SJCRH30 (cell line): ENCODE data around the gene DCTN4. TPM values are rescaled to one million over a fixed set of nuclear protein-coding genes. Genes with fewer than 3 reads are reported as not detected.
A peak's percentile ranks its signal among the peaks of the same experiment; 100 is the strongest.
"Not testable (repeated sequence)": the region's sequence is repeated elsewhere in the genome, so short reads cannot be mapped to it uniquely, and the experiment has no call there.

Source experiments
- DNase-seq, 2 experiments: peaks; one replicate each; pipeline ENCODE4 v3.0.0-alpha.2; 2015 to 2020
- H3K27ac ChIP-seq: fragments of 250-450 bp; sonication (Bioruptor Pico); 2 replicates; pipeline ENCODE4 v1.5.1; 2020; ENCODE audit warnings: mild to moderate bottlenecking, moderate library complexity
- H3K27me3 ChIP-seq: fragments of 250-450 bp; sonication (Bioruptor Pico); 2 replicates; pipeline ENCODE4 v1.5.1; 2020; ENCODE audit warnings: mild to moderate bottlenecking, moderate library complexity
- H3K36me3 ChIP-seq: fragments of 250-450 bp; sonication (Bioruptor Pico); 2 replicates; pipeline ENCODE4 v1.5.1; 2020; ENCODE audit warnings: mild to moderate bottlenecking, moderate library complexity
- H3K4me1 ChIP-seq: fragments of 250-450 bp; sonication (Bioruptor Pico); 2 replicates; pipeline ENCODE4 v1.5.1; 2020; ENCODE audit warnings: mild to moderate bottlenecking, moderate library complexity
- H3K4me3 ChIP-seq: fragments of 250-450 bp; sonication (Bioruptor Pico); 2 replicates; pipeline ENCODE4 v1.5.1; 2020; ENCODE audit warnings: mild to moderate bottlenecking, moderate library complexity
- H3K9me3 ChIP-seq: fragments of 250-450 bp; sonication (Bioruptor Pico); replicated peaks from 2 replicates; pipeline ENCODE4 v1.5.1; 2020; ENCODE audit warnings: mild to moderate bottlenecking, moderate library complexity
- total RNA-seq: library from RNA; depleted of rRNA; stranded (reverse); fragments of >200 nt; shearing (Covaris generic); gene quantifications from 2 replicates; pipeline ENCODE4 v1.2.3, GENCODE V29; 2014; rRNA removed

DCTN4 gene
- total RNA-seq: 41.5 and 47.8 TPM in 2 replicates

DNA sequence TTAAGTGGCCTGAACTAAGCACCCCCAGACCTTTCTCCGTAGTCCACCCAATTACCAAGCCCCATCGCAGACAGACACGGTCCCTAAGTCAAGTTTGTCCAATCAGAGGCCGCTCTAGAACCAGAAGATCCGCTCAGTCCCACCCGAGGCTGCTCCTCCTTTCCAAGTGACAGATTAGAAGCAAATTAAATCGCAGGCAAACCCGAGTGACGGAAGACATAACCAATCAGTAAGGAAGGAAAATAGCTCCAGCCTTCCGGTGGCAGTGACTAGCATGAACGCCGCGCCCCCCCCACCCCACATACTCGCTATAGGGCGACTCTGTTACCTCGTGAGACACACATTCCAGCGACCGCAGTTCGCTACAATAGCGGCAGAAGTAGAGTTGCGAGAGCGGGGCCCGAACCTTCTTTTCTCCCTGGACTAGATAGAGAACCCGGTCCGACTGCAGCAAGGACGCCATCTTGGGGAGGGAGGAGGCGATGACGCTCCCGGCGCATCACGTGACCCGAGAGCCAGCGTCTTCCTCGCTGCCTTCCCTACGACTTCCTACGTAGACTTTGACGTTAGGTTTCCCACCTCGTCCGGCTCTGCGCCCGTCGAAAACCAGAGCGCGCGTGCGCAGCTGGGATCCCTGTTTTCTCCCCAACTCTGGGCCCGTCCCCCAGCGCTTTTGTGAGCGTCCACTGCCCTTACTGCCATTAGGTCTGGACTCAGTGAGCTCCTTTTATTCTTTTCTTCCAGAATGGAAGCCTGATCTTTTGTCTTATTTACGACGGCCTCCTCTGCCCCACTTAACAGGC, at the start of gene DCTN4:
DCTN4 (minus strand) TSS at position 487 of the 803 bp plus-strand sequence; CDS start at position 463, 24 bp downstream.
- peaks cover 5% of the 10 kb centered on the region; the same call in 1 of the 2 replicates for H3K4me1 ChIP-seq
- no peaks in the 10 kb centered on the region for H3K27me3 ChIP-seq
- peak; percentile 97 to 99 for DNase-seq
- peaks cover 18% of the 10 kb centered on the region for H3K36me3 ChIP-seq
- peak within 1 kb of the TSS; percentile 82 for H3K4me3 ChIP-seq
- H3K27ac ChIP-seq: peak within 1 kb of the TSS; percentile 85
- H3K9me3 ChIP-seq: no peaks in the 10 kb centered on the region

DNA sequence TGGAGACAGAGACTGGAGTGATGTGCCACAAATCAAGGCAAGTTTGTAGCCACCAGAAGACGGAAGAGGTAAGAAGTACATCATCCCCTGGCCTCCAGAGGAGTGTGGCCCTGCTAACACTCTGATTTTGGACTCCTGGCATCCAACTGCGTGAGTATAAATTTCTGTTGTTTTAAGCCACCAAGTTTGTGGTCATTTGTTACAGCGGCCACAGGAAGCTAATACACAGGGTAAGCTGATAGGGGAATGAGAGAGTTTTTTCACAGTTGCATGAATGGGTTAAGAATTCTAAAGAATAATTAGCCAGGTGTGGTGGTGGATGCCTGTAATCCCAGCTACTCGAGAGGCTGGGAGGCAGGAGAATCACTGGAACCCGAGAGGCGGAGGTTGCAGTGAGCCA, 45.6 kb upstream of the DCTN4 start:
- Histone ChIP-seq H3K4me1 (no peaks in the 10 kb centered on the region), H3K36me3 (no peaks in the 10 kb centered on the region), H3K9me3 (0 out of 2 replicates have a peak, but pooled peaks cover 3% of the 10 kb centered on the region), H3K27me3 (peaks cover 7% of the 10 kb centered on the region; the same call in 1 of the 2 replicates), H3K4me3 (no peak overlapping the region), H3K27ac (no peak overlapping the region)
- DNase-seq: no peak

DNA sequence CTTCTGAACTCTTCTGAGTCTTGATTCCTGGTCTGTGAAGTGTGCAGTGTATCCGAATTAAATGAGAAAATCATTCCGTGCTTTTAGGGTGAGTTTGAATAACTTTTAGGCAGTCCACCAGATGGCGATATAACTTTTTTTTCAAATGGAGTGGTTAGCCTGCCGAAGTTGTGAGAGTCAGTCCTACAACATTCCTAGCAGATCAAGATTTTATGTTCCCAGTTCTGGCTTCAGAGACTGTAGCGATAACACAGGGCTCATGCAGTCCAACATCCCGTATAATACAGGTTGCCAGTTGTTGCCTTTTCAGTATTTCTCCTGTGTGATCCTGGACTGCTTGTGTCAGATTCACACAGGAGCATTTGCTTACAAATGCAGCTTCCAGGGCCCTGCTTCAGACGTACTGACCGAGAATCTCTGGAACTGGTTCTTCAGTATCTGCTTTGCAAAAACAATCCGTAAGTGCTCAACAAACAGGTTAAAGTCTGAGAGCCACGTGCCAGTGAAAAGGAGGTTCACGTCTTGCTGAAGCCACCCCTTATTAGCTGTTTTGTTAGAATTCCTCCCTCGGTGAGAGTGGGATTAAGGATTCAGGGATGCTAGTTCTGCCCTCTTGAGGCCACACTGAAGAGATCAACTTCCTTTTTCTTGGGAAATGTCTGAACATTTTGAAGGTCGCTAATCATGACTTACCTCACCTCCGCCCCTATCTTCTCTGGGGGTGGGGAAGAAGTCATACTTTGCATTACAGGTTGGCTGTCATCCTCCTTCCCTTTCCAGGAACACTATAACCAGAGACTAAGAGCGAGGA, 42.5 kb upstream of the DCTN4 start:
- Histone ChIP-seq H3K36me3 (no peaks in the 10 kb centered on the region), H3K27ac (no peak overlapping the region), H3K4me3 (peak overlapping the region; percentile 58), H3K27me3 (peaks cover 2% of the 10 kb centered on the region; the same call in 1 of the 2 replicates), H3K4me1 (no peaks in the 10 kb centered on the region), H3K9me3 (0 out of 2 replicates have a peak, but pooled peaks cover 3% of the 10 kb centered on the region)
- peak; percentile 42 to 85 for DNase-seq

DNA sequence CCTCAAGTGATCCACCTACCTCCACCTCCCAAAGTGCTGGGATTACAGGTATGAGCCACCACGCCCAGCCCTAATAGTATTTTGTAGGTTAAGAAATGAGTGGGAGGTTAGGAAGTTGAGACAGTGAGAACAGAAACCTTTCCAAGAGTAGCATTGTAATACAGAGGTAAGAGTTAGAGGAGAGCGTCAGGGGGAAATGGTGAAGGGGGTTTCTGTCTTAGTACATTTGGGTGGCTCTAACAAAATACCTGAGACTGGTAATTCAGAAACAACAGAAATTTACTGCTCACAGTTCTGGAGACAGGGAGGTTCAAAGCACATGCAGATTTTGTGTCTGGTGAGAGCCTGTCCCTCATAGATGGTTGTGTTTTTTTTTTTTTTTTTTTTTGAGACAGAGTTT, 38.6 kb upstream of the DCTN4 start:
- no peaks in the 10 kb centered on the region for H3K36me3 ChIP-seq
- H3K9me3 ChIP-seq: no peaks in the 10 kb centered on the region; the same call in 1 of the 2 replicates
- no peaks in the 10 kb centered on the region for H3K27me3 ChIP-seq
- no peaks in the 10 kb centered on the region for H3K4me1 ChIP-seq
- DNase-seq: no peak
- no peak overlapping the region for H3K4me3 ChIP-seq
- H3K27ac ChIP-seq: no peak overlapping the region

DNA sequence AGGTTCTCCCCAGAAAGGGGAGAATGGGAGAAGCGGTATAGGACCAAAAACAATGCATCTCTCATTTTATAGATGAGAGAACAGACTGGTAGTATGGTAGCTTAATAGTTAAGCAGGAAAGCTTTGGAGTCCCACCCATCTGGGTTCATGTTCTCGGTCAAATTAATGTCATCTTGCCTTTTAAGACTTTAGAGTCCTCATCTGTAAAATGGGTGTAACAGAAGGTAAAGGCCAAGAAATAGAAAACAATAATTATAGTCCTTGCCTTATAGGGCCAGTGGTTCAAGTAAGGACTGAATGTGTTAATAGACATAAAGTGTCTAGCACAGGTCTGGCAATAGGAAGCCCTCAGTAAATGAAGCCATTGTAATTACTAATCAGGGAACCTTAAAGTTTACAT, 36.1 kb upstream of the DCTN4 start:
- no peak overlapping the region for H3K4me3 ChIP-seq
- H3K27me3 ChIP-seq: no peaks in the 10 kb centered on the region
- no peak for DNase-seq
- no peaks in the 10 kb centered on the region; the same call in 1 of the 2 replicates for H3K9me3 ChIP-seq
- H3K36me3 ChIP-seq: no peaks in the 10 kb centered on the region
- H3K27ac ChIP-seq: no peak overlapping the region
- no peaks in the 10 kb centered on the region for H3K4me1 ChIP-seq

DNA sequence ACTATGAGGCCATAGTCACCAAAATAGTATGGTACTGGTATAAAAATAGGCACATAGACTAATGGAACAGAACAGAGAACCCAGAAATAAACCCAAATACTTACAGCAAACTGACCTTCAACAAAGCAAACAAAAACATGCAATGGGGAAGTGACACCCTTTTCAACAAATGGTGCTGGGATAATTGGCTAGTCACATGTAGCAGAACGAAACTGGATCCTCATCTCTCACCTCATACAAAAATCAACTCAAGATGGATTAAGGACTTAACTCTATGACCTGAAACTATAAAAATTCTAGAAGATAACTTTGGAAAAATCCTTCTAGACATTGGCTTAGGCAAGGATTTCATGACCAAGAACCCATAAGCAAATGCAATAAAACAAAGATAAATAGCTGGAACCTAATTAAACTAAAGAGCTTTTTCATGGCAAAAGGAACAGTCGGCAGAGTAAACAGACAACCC, 34.6 kb upstream of the DCTN4 start:
- DNase-seq: not testable (repeated sequence)

DNA sequence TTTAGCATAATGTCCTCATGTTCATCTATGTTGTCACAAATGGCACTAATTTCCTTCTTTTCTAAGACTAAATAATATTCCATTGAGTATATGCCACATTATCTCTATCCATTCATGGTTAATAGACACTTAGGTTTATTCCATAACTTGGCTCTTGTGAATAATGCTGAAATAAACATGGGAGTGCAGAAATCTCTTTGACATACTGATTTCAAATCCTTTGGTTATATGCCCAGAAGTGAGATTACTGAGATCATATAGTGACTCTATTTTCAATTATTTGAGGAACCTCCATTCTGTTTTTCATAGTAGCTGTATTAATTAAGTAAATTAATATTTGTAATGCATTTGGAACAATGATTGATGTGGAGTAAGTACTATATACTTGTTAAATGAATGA, 32.7 kb upstream of the DCTN4 start:
- Histone ChIP-seq H3K27ac (no peak overlapping the region), H3K9me3 (no peaks in the 10 kb centered on the region; the same call in 1 of the 2 replicates), H3K4me3 (no peak overlapping the region), H3K4me1 (no peaks in the 10 kb centered on the region), H3K27me3 (no peaks in the 10 kb centered on the region), H3K36me3 (no peaks in the 10 kb centered on the region)
- no peak for DNase-seq

More for the DNA sequence above, 34.6 kb upstream of the DCTN4 start:
- H3K27me3 ChIP-seq, H3K9me3 ChIP-seq, H3K27ac ChIP-seq, H3K4me3 ChIP-seq, H3K36me3 ChIP-seq, H3K4me1 ChIP-seq: not testable (repeated sequence)

DNA sequence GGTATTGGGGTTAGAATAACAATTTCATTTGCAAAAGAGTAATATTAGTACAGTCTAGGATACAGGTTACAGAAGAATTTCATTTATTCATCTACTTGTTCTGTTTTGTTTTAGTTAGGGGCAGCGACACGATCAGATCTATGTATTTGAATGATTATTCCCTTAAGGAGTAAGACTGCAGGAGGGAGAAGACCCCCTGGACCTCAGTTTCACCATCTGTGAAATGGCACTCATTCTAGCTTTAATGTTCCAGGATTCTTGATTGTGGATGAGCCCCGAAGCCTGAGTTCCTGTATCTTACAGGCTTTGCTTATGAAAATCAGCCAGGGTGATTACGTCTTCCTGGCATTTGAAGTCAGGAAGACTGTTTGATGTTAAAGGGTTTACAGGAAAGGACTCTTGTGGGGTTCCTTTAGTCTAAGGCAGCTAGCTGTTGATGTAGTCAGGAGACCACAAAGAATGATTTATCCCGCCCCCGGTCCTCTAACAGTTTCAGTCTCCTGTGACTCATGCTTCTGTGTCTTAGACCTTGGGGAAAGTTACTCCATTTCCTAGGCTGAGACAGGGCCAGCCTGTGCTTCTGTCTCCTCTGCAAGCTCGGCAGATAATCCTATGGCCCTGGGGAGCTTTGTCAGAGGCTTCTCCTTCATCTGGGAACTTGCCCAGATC, 31.3 kb upstream of the DCTN4 start:
- Histone ChIP-seq H3K27me3 (no peaks in the 10 kb centered on the region), H3K4me3 (no peak overlapping the region), H3K27ac (no peak overlapping the region), H3K9me3 (peaks cover 3% of the 10 kb centered on the region; the same call in 1 of the 2 replicates), H3K4me1 (no peaks in the 10 kb centered on the region), H3K36me3 (no peaks in the 10 kb centered on the region)
- peak; percentile 46 to 67 for DNase-seq

DNA sequence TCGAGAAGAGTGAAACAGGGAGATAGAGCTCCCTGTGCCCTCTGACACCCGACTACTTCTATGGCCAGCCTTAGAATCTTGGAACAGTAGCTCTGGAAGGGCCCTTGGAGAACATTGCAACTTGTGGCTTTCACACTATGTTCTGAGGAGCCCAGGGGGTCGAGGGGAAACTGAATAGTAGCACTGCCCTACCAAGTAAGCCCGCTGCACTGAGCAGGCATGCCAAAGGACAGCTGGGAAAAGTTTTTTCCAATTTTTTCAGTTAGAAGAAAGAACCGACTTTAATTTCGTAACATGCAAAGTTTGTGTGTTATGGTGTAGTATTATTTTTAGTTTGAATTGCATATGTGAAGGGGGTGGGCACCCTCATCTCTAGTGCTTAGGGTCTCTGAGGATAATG, 30.6 kb upstream of the DCTN4 start:
- Histone ChIP-seq H3K27me3 (no peaks in the 10 kb centered on the region), H3K9me3 (peaks cover 3% of the 10 kb centered on the region; the same call in 1 of the 2 replicates), H3K27ac (no peak overlapping the region), H3K4me3 (no peak overlapping the region), H3K36me3 (no peaks in the 10 kb centered on the region), H3K4me1 (no peaks in the 10 kb centered on the region)
- DNase-seq: no peak

DNA sequence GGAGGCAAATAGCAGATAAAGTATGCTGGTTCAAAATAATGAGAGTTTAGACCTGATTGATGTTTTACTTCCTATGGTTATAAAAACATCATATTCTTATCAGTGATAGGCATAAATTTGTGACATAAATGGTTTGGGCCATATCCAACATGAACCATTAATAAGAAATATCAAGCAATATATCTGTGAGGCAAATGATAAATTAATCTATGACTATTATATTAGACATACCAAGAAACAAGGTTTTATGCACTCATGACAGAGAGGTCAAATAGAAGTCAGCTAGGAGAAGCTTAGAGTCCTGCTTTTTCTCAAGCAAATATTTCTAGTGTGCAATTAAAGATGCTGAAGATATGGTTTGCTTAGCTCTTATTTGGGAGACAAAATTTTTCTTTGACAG, 30.2 kb upstream of the DCTN4 start:
- no peaks in the 10 kb centered on the region for H3K27me3 ChIP-seq
- H3K36me3 ChIP-seq: no peaks in the 10 kb centered on the region
- no peaks in the 10 kb centered on the region for H3K4me1 ChIP-seq
- no peak overlapping the region for H3K4me3 ChIP-seq
- no peak overlapping the region for H3K27ac ChIP-seq
- H3K9me3 ChIP-seq: peaks cover 3% of the 10 kb centered on the region; the same call in 1 of the 2 replicates
- DNase-seq: no peak

DNA sequence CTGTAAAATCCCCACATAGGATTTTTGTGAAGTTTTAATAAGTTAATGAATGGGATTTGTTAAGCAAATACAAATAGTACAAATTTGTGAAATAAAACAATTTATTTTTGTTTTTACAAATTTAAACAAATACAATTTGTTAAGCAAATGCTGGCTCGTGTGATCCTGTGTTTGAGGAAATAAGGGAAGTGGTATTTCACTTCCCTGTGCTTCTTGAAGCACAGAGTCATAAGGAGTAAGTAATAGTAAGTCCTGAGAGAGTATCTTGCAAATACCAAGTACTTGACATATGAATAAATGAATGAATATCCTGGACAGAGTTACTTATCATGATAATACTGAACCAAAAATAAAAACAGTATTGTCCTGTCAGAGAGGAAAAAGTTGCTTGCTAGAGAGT, 28.8 kb upstream of the DCTN4 start:
- Histone ChIP-seq H3K4me1 (no peaks in the 10 kb centered on the region), H3K4me3 (no peak overlapping the region), H3K9me3 (0 out of 2 replicates have a peak, but pooled peaks cover 3% of the 10 kb centered on the region), H3K27me3 (no peaks in the 10 kb centered on the region), H3K36me3 (no peaks in the 10 kb centered on the region), H3K27ac (no peak overlapping the region)
- DNase-seq: no peak

DNA sequence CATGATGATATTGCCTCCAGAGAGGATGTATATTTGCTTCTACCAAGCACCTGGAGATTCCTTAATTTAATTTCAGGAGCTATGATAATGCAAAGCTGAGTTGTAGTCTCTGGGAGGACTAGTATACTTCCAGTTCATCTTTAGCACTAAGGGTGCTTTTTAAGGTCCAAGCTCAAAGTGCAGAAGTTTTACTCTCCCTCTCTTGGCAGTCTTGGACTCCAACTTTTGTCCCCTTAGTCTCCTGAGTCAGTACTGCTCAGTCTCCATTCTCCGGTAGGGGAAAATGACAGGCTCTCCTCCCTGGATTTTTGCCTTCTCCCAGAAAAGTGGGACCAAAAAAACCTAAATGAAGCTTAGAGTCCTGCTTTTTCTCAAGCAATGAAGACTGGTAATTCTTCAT, 28.1 kb upstream of the DCTN4 start:
- no peak overlapping the region for H3K27ac ChIP-seq
- 0 out of 2 replicates have a peak, but pooled peaks cover 3% of the 10 kb centered on the region for H3K9me3 ChIP-seq
- H3K4me1 ChIP-seq: peaks cover 6% of the 10 kb centered on the region; the same call in 1 of the 2 replicates
- H3K36me3 ChIP-seq: no peaks in the 10 kb centered on the region
- no peak overlapping the region for H3K4me3 ChIP-seq
- H3K27me3 ChIP-seq: no peaks in the 10 kb centered on the region
- DNase-seq: no peak

DNA sequence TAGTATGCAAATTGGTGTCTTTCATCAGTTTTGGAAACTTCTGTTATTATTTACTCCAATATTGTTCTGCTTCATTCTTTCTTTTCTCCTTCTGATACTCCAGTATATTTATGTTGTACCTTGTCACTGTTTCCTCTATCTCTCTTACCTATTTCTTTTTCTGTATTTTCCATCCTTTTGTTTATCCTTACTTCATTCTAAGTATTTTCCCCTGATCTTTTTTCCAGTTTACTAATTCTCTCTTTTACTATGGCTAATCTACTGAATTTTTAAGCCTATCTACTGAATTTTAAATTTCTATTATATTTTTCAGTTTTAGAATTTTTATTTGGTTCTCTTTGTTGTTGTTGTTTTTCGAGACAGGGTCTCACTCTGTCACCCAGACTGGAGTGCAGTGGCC, 27.1 kb upstream of the DCTN4 start:
- DNase-seq: no peak
- H3K27me3 ChIP-seq: no peaks in the 10 kb centered on the region
- no peak overlapping the region for H3K27ac ChIP-seq
- H3K9me3 ChIP-seq: 0 out of 2 replicates have a peak, but pooled peaks cover 3% of the 10 kb centered on the region
- no peaks in the 10 kb centered on the region for H3K36me3 ChIP-seq
- H3K4me3 ChIP-seq: no peak overlapping the region
- peaks cover 12% of the 10 kb centered on the region for H3K4me1 ChIP-seq

DNA sequence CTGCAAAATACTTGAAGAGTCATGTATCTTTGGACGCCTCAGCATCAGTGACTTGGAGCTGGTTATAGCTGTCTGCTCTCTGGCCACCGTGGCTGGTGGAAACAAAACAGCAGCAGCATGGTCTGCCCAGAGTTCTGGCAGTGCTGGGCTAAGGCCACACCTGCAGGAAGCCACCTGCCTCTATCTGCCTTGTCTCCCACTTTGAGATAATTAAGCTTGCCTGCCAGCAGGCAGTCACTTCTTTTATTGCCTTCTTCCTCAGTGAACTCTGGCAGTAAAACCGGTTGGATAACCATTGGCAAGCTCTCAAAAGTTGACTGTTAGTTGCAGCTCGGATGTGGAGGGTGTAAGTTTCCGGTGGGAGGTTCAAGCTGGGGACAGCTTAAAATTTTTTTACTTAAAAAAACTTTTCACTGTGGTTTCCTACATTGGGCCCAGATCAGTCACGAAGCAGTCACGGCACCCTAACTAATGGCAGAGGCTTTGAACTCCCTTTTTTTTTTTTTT, 24.7 kb upstream of the DCTN4 start:
- Histone ChIP-seq H3K27ac (no peak overlapping the region), H3K9me3 (0 out of 2 replicates have a peak, but pooled peaks cover 3% of the 10 kb centered on the region), H3K36me3 (no peaks in the 10 kb centered on the region), H3K27me3 (no peaks in the 10 kb centered on the region), H3K4me3 (no peak overlapping the region), H3K4me1 (peaks cover 22% of the 10 kb centered on the region)
- no peak for DNase-seq
